Left ventricle myocardium inferior (tissue), 1 donor: ENCODE results near the gene MSH2. TPM values are rescaled to one million over a fixed set of nuclear protein-coding genes. Genes with fewer than 3 reads are reported as not detected.

ENCODE experiments used
- DNase-seq: peaks from one replicate; pipeline ENCODE4 v3.0.0-alpha.2; 2020
- H3K27ac ChIP-seq: fragments of 200-600 bp; replicated peaks from 2 replicates; pipeline ENCODE4 v1.8.0; 2021
- H3K27me3 ChIP-seq: fragments of 200-600 bp; 2 replicates; pipeline ENCODE4 v1.8.0; 2021; ENCODE audit warnings: low read depth
- H3K36me3 ChIP-seq: fragments of 200-600 bp; 2 replicates; pipeline ENCODE4 v1.8.0; 2021
- H3K4me1 ChIP-seq: fragments of 200-600 bp; 2 replicates; pipeline ENCODE4 v1.8.0; 2021
- H3K4me3 ChIP-seq: fragments of 200-600 bp; 2 replicates; pipeline ENCODE4 v1.8.0; 2021; ENCODE audit warnings: mild to moderate bottlenecking, moderate library complexity
- H3K9me3 ChIP-seq: fragments of 200-600 bp; replicated peaks from 2 replicates; pipeline ENCODE4 v1.8.0; 2021
- intact Hi-C: fragments of 100-400 bp; cut with micrococcal nuclease; formaldehyde crosslinking; loops from one replicate; pipeline ENCODE4 v1.11.0; 2022
- total RNA-seq: library from RNA; stranded (reverse); fragmentation: NEBNext Ultra II Directional; extraction: Animal tissue kit (Norgen Biotek cat#: 25700); gene quantifications from one replicate; pipeline ENCODE4 v1.2.1, GENCODE V29; 2021
- TF ChIP-seq, protein P1 (sequence below): fragments of 200-600 bp; IDR thresholded peaks from 2 replicates; pipeline ENCODE4 v1.8.0; 2021; ENCODE audit warnings: antibody characterized with exemption, mild to moderate bottlenecking, borderline replicate concordance
- donor health status: DM: no; HTN: yes; CAD: no; lungs with severe emphysema.

The MSH2 gene
- total RNA-seq, 1 donor from 2014 or later, result 14.8 TPM

DNA sequence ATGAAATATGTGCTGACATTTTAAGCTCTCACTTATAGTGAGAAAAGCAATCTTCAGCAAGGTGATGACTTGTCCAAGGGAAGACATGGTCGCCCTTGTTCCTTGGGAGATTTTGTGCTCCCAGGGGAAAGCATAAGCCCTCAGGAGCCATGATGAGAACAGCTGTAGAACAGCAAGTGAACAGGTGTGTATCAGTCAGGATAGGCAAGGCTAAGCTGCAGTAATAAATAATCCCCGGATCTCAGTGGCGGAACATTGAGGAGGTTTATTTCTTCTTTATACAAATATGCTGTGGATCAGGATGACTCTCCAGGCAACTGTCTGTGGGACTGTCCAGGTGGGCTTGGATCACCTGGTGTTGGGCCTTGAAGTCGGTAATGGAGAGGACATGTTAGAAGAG, 103.1 kb downstream of the MSH2 start:
- H3K36me3 ChIP-seq, result no peaks in the 10 kb centered on the region
- H3K4me1 ChIP-seq, result no peaks in the 10 kb centered on the region
- H3K4me3 ChIP-seq, result no peak overlapping the region
- intact Hi-C loops, result no loop called here
- H3K27ac ChIP-seq, result no peak overlapping the region
- peaks cover 15% of the 10 kb centered on the region for H3K9me3 ChIP-seq
- H3K27me3 ChIP-seq, result no peaks in the 10 kb centered on the region
- TF ChIP-seq, protein P1, sequence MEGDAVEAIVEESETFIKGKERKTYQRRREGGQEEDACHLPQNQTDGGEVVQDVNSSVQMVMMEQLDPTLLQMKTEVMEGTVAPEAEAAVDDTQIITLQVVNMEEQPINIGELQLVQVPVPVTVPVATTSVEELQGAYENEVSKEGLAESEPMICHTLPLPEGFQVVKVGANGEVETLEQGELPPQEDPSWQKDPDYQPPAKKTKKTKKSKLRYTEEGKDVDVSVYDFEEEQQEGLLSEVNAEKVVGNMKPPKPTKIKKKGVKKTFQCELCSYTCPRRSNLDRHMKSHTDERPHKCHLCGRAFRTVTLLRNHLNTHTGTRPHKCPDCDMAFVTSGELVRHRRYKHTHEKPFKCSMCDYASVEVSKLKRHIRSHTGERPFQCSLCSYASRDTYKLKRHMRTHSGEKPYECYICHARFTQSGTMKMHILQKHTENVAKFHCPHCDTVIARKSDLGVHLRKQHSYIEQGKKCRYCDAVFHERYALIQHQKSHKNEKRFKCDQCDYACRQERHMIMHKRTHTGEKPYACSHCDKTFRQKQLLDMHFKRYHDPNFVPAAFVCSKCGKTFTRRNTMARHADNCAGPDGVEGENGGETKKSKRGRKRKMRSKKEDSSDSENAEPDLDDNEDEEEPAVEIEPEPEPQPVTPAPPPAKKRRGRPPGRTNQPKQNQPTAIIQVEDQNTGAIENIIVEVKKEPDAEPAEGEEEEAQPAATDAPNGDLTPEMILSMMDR, result no peak
- no peak for DNase-seq

DNA sequence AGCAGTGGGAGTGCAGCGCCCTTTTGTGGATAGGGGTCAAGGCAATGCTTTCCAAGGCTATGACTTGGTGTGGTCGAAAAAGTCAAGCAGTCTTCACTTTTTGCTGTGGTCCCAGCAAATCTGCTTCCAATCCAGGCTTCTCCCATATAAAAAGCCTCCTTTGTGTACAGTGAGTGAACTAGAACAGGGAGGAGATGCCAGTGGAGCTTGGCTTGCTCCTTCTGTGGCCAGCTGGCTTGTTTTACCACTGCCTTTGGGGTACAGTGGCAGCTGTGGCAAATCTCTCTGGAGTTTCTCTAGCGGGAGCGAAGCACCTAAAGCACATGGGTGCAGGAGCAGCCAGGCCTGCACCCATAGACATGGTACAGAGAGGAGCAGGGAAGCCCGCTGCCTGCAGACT, 103.5 kb downstream of the MSH2 start:
- intact Hi-C loops, result no loop called here
- Histone ChIP-seq H3K27me3 (no peaks in the 10 kb centered on the region), H3K36me3 (no peaks in the 10 kb centered on the region), H3K27ac (no peak overlapping the region), H3K4me1 (no peaks in the 10 kb centered on the region), H3K4me3 (no peak overlapping the region), H3K9me3 (peaks cover 15% of the 10 kb centered on the region)
- DNase-seq, result no peak
- TF ChIP-seq, protein P1, result no peak

DNA sequence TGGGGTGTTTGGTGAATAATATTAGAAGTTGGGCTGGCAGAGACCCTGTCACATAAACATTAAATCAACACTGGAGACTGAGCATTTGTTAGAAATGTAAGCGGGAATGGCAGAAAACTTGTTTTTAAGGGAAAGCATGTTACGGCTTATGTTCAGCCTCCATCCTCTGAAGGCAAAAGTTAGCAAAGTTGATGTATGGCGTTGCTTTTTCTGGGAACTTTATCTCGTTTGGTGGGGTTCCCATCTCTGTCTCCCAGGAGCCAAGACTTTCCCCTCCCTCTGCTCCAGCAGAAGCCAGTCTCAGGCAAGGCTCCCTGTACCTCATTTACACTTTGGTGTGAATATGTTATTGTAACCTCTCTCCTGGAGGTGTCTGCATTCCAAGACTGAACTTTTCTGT, 105.1 kb downstream of the MSH2 start:
- Histone ChIP-seq H3K27ac (no peak overlapping the region), H3K9me3 (peaks cover 15% of the 10 kb centered on the region), H3K36me3 (no peaks in the 10 kb centered on the region), H3K4me1 (no peaks in the 10 kb centered on the region), H3K27me3 (no peaks in the 10 kb centered on the region), H3K4me3 (no peak overlapping the region)
- no peak for DNase-seq
- intact Hi-C loops, result no loop called here
- TF ChIP-seq, protein P1, result no peak

- Histone ChIP-seq H3K4me1 (no peaks in the 10 kb centered on the region), H3K27me3 (no peaks in the 10 kb centered on the region), H3K4me3 (no peak overlapping the region), H3K27ac (no peak overlapping the region), H3K9me3 (peaks cover 15% of the 10 kb centered on the region), H3K36me3 (no peaks in the 10 kb centered on the region)
- intact Hi-C loops, result no loop called here
- no peak for DNase-seq
- TF ChIP-seq, protein P1, result no peak
Observed at GRCh38 chr2:47508641-47509040, 105.7 kb downstream of the MSH2 start.

DNA sequence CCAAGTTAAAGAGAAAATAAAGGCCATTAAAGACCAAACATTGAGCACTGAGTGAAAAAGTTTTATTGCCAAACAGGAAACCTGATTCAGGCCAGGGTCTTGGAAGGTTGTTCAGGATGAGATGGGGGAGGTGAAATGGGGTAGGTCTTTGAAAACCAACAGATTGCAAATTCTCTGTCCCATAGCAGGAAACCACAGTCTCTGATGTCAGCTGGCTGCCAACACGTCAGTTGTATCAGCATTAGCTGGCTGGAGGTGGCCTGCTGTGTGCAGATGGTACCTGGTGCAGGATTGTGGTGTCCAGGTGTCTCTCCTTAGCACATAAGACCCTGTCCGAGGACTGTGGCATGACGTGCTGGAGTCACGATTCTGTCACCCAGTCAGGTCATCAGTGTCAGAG, 106.3 kb downstream of the MSH2 start:
- TF ChIP-seq, protein P1, result no peak
- Histone ChIP-seq H3K27ac (no peak overlapping the region), H3K4me3 (no peak overlapping the region), H3K36me3 (no peaks in the 10 kb centered on the region), H3K4me1 (no peaks in the 10 kb centered on the region), H3K9me3 (peaks cover 15% of the 10 kb centered on the region), H3K27me3 (no peaks in the 10 kb centered on the region)
- no peak for DNase-seq
- intact Hi-C loops, result no loop called here

DNA sequence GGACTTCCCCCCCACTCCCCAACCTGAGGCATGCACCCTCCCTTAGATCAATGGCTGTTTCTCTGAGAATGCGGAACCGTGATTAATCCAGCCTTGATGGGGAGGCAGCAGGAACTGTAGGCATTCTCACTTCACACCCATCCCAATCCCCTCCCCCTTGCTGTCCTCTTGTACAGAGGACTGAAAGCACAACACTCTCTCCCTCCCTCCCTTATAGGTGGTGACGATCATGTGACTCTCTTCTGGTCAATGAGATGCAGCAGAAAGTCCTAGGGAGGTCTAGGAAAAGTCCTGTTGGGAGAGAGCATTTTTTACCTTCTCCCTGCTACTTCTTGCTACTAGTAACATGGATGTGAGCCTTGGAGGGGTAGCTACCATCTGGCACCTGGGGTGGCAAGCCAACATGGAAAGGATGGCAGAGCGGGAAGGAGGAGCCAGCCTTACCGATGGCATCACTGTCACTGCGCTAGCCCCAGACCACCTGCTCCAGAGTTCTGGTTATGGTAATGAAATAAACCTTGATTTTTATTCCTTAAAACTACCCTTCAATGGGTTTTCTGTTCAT, 106.9 kb downstream of the MSH2 start:
- Histone ChIP-seq H3K9me3 (peaks cover 12% of the 10 kb centered on the region), H3K4me1 (no peaks in the 10 kb centered on the region), H3K36me3 (no peaks in the 10 kb centered on the region), H3K27ac (no peak overlapping the region), H3K4me3 (no peak overlapping the region), H3K27me3 (no peaks in the 10 kb centered on the region)
- DNase-seq, result no peak
- intact Hi-C loops, result no loop called here
- TF ChIP-seq, protein P1, result no peak
